ENCODE results near the gene GAS2.
"Not testable (repeated sequence)": the region's sequence is repeated elsewhere in the genome, so short reads cannot be mapped to it uniquely, and the experiment has no call there.

The GAS2 gene

GRCh38 chr11:22640862-22641261 is 25.5 kb upstream of the GAS2 start:
- H3K4me2 ChIP-seq (ENCODE audit: low read depth, low read length) = no peak overlapping the region
- peaks cover 7% of the 10 kb centered on the region for H3F3A ChIP-seq (ENCODE audit: insufficient read depth, low read length)
- no peaks in the 10 kb centered on the region for H3K9me3 ChIP-seq (replicated peaks; ENCODE audit: insufficient read depth, low read length)
- H2AFZ ChIP-seq (ENCODE audit: low read length) = no peak overlapping the region
- H3K9me2 ChIP-seq (replicated peaks; ENCODE audit: insufficient read depth, low read length) = no peaks in the 10 kb centered on the region
- TF ChIP-seq EZH2phosphoT487 (IDR thresholded peaks at IDR 0.05; ENCODE audit: low read length) (no peak), CTCF (IDR thresholded peaks at IDR 0.05; ENCODE audit: low read length) (no peak), EZH2 (optimal IDR thresholded peaks at IDR 0.05; ENCODE audit: low read depth, low read length) (no peak)
- peaks cover 13% of the 10 kb centered on the region for H3K79me2 ChIP-seq (ENCODE audit: low read length)
- H3K27ac ChIP-seq (ENCODE audit: low read length) = no peak overlapping the region
- H3K9ac ChIP-seq (ENCODE audit: low read length) = no peak overlapping the region
- no peak overlapping the region for H3K4me3 ChIP-seq (ENCODE audit: low read length)
- H3K4me1 ChIP-seq (ENCODE audit: low read length) = peaks cover 6% of the 10 kb centered on the region
- no peaks in the 10 kb centered on the region for H3K27me3 ChIP-seq (replicated peaks; ENCODE audit: insufficient read depth, low read length)
- H3K36me3 ChIP-seq (replicated peaks; ENCODE audit: insufficient read depth, low read length) = no peaks in the 10 kb centered on the region
- no peak for DNase-seq
- no peaks in the 10 kb centered on the region for H4K20me1 ChIP-seq (ENCODE audit: insufficient read depth, low read length)

- H3K27me3 ChIP-seq (replicated peaks; ENCODE audit: insufficient read depth, low read length) = no peaks in the 10 kb centered on the region
- H3K4me2 ChIP-seq (ENCODE audit: low read depth, low read length) = no peak overlapping the region
- no peaks in the 10 kb centered on the region for H3K9me3 ChIP-seq (replicated peaks; ENCODE audit: insufficient read depth, low read length)
- H3K36me3 ChIP-seq (replicated peaks; ENCODE audit: insufficient read depth, low read length) = no peaks in the 10 kb centered on the region
- no peak overlapping the region for H3K4me3 ChIP-seq (ENCODE audit: low read length)
- no peaks in the 10 kb centered on the region for H4K20me1 ChIP-seq (ENCODE audit: insufficient read depth, low read length)
- no peak overlapping the region for H2AFZ ChIP-seq (ENCODE audit: low read length)
- H3K27ac ChIP-seq (ENCODE audit: low read length) = no peak overlapping the region
- H3K4me1 ChIP-seq (ENCODE audit: low read length) = peaks cover 7% of the 10 kb centered on the region
- H3F3A ChIP-seq (ENCODE audit: insufficient read depth, low read length) = no peaks in the 10 kb centered on the region; the same call in 1 of the 2 replicates
- H3K79me2 ChIP-seq (ENCODE audit: low read length) = peaks cover 6% of the 10 kb centered on the region
- no peak overlapping the region for H3K9ac ChIP-seq (ENCODE audit: low read length)
- DNase-seq = no peak
- TF ChIP-seq CTCF (IDR thresholded peaks at IDR 0.05; ENCODE audit: low read length) = no peak
- TF ChIP-seq EZH2phosphoT487 (IDR thresholded peaks at IDR 0.05; ENCODE audit: low read length) = no peak
- no peak for TF ChIP-seq EZH2 (optimal IDR thresholded peaks at IDR 0.05; ENCODE audit: low read depth, low read length)
- H3K9me2 ChIP-seq (replicated peaks; ENCODE audit: insufficient read depth, low read length) = no peaks in the 10 kb centered on the region
Observed at GRCh38 chr11:22641559-22641958, 24.9 kb upstream of the GAS2 start.

GRCh38 chr11:22652346-22652745 is 14.1 kb upstream of the GAS2 start:
- not testable (repeated sequence) for H3K27ac ChIP-seq (ENCODE audit: low read length); H2AFZ ChIP-seq (ENCODE audit: low read length); H3K36me3 ChIP-seq (replicated peaks; ENCODE audit: insufficient read depth, low read length); H3K9ac ChIP-seq (ENCODE audit: low read length); H3K4me2 ChIP-seq (ENCODE audit: low read depth, low read length); H3K9me3 ChIP-seq (replicated peaks; ENCODE audit: insufficient read depth, low read length); H3K27me3 ChIP-seq (replicated peaks; ENCODE audit: insufficient read depth, low read length); H3K9me2 ChIP-seq (replicated peaks; ENCODE audit: insufficient read depth, low read length); H3K4me3 ChIP-seq (ENCODE audit: low read length); H4K20me1 ChIP-seq (ENCODE audit: insufficient read depth, low read length); DNase-seq
- peaks cover 19% of the 10 kb centered on the region for H3F3A ChIP-seq (ENCODE audit: insufficient read depth, low read length)
- peaks cover 29% of the 10 kb centered on the region for H3K79me2 ChIP-seq (ENCODE audit: low read length)
- peaks cover 27% of the 10 kb centered on the region for H3K4me1 ChIP-seq (ENCODE audit: low read length)

GRCh38 chr11:22656130-22656529 is 10.3 kb upstream of the GAS2 start:
- no peak for DNase-seq
- TF ChIP-seq EZH2phosphoT487 (IDR thresholded peaks at IDR 0.05; ENCODE audit: low read length) = no peak
- TF ChIP-seq CTCF (IDR thresholded peaks at IDR 0.05; ENCODE audit: low read length) = no peak
- no peak for TF ChIP-seq EZH2 (optimal IDR thresholded peaks at IDR 0.05; ENCODE audit: low read depth, low read length)

More at GRCh38 chr11:22656130-22656529, 10.3 kb upstream of the GAS2 start:
- peak overlapping the region; percentile 56 for H3K4me2 ChIP-seq (ENCODE audit: low read depth, low read length)
- peak overlapping the region; percentile 30; the same call in 1 of the 2 replicates for H3K9ac ChIP-seq (ENCODE audit: low read length)
- no peaks in the 10 kb centered on the region for H4K20me1 ChIP-seq (ENCODE audit: insufficient read depth, low read length)
- H2AFZ ChIP-seq (ENCODE audit: low read length) = no peak overlapping the region
- H3K4me3 ChIP-seq (ENCODE audit: low read length) = peak overlapping the region; percentile 14; the same call in 1 of the 2 replicates
- H3K4me1 ChIP-seq (ENCODE audit: low read length) = peaks cover 32% of the 10 kb centered on the region
- H3F3A ChIP-seq (ENCODE audit: insufficient read depth, low read length) = peaks cover 23% of the 10 kb centered on the region
- H3K27me3 ChIP-seq (replicated peaks; ENCODE audit: insufficient read depth, low read length) = no peaks in the 10 kb centered on the region
- H3K79me2 ChIP-seq (ENCODE audit: low read length) = peaks cover 53% of the 10 kb centered on the region
- H3K36me3 ChIP-seq (replicated peaks; ENCODE audit: insufficient read depth, low read length) = no peaks in the 10 kb centered on the region
- H3K27ac ChIP-seq (ENCODE audit: low read length) = peak overlapping the region; percentile 76
- H3K9me3 ChIP-seq (replicated peaks; ENCODE audit: insufficient read depth, low read length) = no peaks in the 10 kb centered on the region
- no peaks in the 10 kb centered on the region for H3K9me2 ChIP-seq (replicated peaks; ENCODE audit: insufficient read depth, low read length)
